Midbrain (tissue), 1 donor: ENCODE results near the gene TSC22D1.
"Not testable (repeated sequence)": the region's sequence is repeated elsewhere in the genome, so short reads cannot be mapped to it uniquely, and the experiment has no call there.

ENCODE experiments used
- DNase-seq: peaks from one replicate; lab custom pipeline; 2025; lab: John Stamatoyannopoulos, UW

The TSC22D1 gene

GRCh38 chr13:44573071-44573470, 3.1 kb downstream of the TSC22D1 start:
- DNase-seq = no peak

- no peak for DNase-seq
Observed at GRCh38 chr13:44566601-44567000, 9.5 kb downstream of the TSC22D1 start.

- no peak for DNase-seq
Observed at GRCh38 chr13:44565881-44566280, 10.2 kb downstream of the TSC22D1 start.

- DNase-seq = no peak
Observed at GRCh38 chr13:44564936-44565335, 11.2 kb downstream of the TSC22D1 start.

- DNase-seq = not testable (repeated sequence)
Observed at GRCh38 chr13:44562853-44563252, 13.3 kb downstream of the TSC22D1 start.

GRCh38 chr13:44561351-44561750, 14.8 kb downstream of the TSC22D1 start:
- no peak for DNase-seq

GRCh38 chr13:44557986-44558385, 18.1 kb downstream of the TSC22D1 start:
- DNase-seq = no peak

- DNase-seq = no peak
Observed at GRCh38 chr13:44555207-44555606, 20.9 kb downstream of the TSC22D1 start.

GRCh38 chr13:44549476-44549875, 26.7 kb downstream of the TSC22D1 start:
- DNase-seq = no peak

GRCh38 chr13:44546164-44546563, 30.0 kb downstream of the TSC22D1 start:
- no peak for DNase-seq

GRCh38 chr13:44543369-44543768, 32.8 kb downstream of the TSC22D1 start:
- no peak for DNase-seq

GRCh38 chr13:44542361-44542760, 33.8 kb downstream of the TSC22D1 start:
- DNase-seq = no peak

- no peak for DNase-seq
Observed at GRCh38 chr13:44541601-44542000, 34.5 kb downstream of the TSC22D1 start.

GRCh38 chr13:44540761-44541434, 35.2 kb downstream of the TSC22D1 start:
- DNase-seq = no peak

- no peak for DNase-seq
Observed at GRCh38 chr13:44537248-44537647, 38.9 kb downstream of the TSC22D1 start.

GRCh38 chr13:44523146-44524015, 52.7 kb downstream of the TSC22D1 start:
- no peak for DNase-seq

- no peak for DNase-seq
Observed at GRCh38 chr13:44519642-44520041, 56.5 kb downstream of the TSC22D1 start.

GRCh38 chr13:44516771-44517170, 59.4 kb downstream of the TSC22D1 start:
- DNase-seq = no peak

GRCh38 chr13:44514278-44514677, 61.9 kb downstream of the TSC22D1 start:
- no peak for DNase-seq

GRCh38 chr13:44509853-44510252, 66.3 kb downstream of the TSC22D1 start:
- not testable (repeated sequence) for DNase-seq

- no peak for DNase-seq
Observed at GRCh38 chr13:44508562-44509077, 67.5 kb downstream of the TSC22D1 start.

- no peak for DNase-seq
Observed at GRCh38 chr13:44507639-44508038, 68.5 kb downstream of the TSC22D1 start.

GRCh38 chr13:44506719-44507118, 69.4 kb downstream of the TSC22D1 start:
- no peak for DNase-seq
